HG02943 (cell line): Measurements from ENCODE around the gene RTN4.

Source experiments
- ATAC-seq: cut with Tn5 transposase; IDR thresholded peaks from one replicate; pipeline ENCODE4 v1.9.1; 2021; ENCODE audit warnings: mild to moderate bottlenecking, low read depth, moderate library complexity; ENCODE audit not compliant: unreplicated experiment

Gene RTN4

DNA sequence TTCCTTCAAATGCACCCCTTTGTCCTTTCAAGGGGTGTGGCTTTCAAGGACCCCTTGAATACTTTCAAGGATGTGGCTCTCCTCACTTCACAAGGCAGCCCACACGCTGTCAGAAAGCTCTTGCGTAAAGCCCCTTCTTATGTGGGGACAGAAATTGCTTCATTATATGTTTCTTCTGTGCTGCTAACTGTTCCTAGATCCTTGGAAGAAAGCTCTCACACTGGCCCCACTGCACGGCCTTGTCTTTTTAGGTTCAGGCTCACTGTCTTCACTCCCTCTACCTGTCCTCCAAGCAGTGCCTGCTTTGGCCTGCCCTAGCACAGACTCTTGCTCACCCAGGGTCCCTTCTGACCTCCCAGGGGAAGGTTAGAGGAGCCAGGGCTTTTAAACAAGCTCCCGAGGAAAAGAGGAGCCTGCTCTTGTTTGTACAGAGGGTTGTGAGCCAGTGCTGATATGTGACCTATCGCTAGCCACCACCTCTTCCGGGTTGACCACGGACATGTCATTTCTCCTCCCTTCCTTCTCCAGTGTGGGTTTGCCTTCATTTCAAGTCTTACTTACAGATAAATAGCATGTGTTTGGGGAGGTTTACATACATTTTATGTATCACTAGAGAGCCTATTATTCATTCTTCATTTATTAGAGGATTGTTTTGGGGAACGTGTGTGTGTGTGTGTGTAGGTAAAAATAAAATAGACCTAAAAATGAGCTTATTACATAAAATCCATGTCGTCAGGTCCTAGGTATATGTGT lies 94.7 kb downstream of the RTN4 start:
- no peak for ATAC-seq

DNA sequence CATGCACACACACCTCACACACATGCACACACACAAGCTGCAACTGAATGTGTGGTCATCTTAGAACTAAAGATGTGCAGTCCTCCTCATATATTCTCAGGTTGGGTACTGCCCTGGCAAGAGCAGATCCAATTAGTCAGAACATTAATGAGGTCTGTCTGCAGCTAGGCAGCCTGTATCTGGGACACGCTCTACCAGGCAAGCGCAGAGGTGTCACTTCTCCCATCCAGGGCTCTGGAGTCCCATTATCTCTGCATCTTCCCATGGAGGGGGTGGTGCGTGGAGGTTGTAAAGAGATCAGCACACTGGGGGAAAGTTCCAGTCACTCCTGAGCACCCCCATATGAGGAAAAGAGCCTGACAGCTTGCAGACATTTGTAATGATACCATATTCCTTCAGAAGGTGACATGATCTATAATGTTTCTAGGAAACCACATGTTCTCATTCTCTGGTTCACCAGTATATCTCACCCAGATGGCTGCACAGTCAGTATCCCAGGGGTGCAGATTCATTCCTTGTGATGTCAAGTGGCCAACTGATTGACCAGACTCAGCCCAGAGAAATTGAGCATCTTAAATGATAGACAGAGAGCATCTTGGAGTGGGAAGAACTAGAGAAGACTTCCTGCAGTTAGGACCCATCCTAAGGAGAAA lies 95.4 kb downstream of the RTN4 start:
- ATAC-seq, result no peak

DNA sequence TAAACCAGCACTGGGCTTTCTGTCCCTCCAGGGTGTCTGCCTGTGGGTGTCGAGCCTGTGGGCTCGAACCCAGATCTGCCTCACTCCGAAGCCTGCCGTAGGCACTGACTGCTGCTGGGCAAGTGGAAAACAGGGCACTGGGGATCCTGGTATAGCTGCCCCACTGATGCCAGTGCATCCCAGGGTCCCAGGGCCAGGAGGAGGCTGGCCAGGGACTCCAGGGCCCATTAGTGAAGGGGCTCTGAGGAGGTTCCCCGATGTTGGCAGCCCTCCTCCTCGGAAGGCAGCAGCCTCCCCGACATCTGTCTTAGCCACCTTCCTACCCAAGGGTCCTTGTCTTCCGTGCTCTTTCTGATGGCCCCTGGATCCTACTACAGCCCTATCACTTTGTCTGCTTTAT lies 96.1 kb downstream of the RTN4 start:
- ATAC-seq, result no peak

DNA sequence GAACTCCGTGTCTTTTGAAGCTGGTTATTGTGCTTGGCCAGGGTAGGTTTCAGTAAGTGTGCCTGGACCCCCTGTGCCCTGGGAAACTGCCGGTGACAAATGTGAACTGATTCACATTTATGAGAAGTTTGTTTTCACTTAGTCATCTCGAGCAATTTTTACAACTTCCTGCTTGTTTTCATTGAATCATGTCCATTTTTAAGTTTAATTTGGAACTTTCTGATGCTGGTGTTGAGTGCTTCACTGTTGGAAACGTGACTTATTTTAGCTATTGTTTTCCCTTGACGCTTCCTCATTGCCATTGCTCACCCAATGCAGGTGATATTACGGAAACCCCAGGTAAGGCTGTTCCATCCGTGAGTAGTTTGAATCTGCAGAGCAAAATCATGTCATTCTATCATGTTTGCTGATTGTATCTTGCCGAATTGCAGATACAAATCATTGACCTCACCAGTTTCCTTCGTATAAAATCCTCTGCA lies 97.2 kb downstream of the RTN4 start:
- ATAC-seq, result no peak

DNA sequence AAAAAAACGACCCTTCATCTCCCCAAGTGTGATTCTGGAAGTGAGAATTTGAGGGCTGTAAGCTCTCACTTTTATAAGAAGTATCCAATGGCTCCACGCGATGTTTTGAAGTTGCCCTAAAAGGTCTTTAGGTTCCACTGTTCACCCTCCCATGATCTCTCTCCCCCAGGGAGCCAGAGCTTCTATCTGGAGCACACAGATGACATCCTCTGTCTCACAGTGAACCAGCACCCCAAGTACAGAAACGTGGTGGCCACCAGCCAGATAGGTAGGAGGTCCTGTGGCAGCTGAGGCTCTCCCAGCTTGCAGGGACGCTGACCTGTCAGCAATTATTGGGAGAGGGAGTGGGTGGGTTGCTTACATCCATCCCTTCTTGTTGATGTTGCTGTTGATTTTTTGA lies 97.8 kb downstream of the RTN4 start:
- no peak for ATAC-seq

DNA sequence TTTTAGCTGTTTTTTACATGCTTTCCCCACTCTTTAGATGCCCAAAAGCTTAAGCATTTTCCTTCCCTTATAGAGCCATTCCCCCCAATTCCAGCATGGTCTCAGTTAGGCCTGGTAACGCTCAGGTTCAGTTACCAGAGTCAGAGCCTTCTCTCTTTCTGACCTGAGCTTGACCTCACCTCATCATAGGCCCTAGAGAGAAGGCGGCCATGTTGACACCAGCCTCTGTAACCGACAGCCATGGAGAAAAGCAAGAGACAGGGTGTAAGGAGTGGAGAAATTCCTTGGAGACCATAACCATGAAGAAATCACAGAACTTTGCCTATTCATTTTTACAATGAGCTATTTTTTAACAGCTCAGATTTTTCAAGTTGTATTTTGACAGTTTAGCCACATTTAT lies 99.4 kb downstream of the RTN4 start:
- ATAC-seq, result no peak

DNA sequence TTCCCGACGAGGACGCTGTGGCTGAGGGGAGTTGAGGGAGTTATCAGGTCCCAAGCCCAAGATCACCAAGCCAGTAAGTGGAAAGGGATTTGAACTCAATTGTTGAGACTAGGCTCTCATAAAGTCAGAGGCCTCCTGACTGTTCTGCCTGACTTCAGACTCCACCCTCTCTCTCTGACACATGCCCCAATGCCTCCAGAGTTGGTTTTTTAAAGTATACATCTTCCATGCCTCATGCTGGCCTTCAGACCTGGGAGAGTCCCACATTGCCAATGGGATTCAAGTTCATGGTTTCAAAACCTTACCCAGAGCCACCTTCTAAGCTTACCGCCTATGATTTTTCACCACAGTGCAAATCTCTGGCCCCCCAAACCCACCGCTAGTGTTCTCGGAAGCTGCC lies 100.8 kb downstream of the RTN4 start:
- no peak for ATAC-seq

DNA sequence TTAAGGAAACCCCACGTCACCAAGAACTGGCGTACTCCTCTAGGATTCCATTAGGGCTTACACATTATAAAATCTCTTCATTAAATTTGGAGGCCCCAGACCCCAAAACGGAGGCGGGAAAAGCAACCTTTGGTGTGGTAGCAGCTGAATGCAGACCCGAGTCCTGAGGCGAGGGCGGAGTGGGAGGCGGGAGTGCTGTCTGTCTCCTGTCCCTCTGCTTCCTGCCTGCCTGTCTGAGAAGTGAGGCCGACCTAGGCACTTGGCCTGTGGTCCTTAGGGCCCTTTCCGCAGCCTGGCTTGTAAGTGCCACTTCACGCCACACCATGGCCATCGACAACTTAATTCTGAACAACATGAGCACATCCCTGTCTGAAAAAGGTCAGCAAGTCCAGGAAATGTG lies 102.1 kb downstream of the RTN4 start:
- ATAC-seq, result no peak

DNA sequence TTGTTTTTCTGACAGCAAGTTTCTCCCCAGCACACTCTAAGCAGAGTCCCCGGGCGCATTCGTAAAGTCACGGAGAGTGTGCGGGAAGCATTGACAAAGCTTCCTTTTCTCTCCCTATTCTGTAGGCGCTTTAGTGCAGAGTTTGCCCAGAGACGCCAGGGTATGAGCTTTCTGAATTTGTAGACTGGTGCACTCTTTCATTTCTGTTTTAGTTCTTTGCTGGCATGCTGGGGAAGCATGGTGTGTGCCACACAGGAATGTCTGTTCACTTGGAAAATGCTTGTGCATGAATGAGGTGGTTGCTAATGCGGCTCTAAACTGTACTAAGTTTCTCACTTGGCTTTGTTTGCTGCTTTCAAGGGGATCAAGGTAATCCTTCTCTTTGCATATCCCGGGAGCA lies 102.6 kb downstream of the RTN4 start:
- no peak for ATAC-seq

DNA sequence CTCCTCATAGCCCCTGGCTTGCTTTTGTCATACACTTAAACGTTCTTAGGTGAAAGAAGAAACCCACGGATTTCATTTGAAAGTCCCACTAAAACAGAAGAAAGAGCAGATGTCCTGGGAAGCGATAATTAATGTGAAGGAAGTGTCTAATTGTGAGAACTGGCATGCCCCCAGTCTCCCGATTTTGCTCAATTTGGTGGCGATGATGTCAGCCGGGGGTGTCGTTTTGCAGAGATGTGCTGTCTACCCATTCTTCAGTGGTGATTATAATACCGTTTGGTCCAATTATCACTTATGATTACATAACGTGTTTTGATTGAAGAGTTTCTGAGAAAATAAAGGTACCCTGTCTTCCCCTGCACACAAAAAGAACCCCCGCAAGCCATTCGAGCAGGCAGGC lies 103.1 kb downstream of the RTN4 start:
- no peak for ATAC-seq

DNA sequence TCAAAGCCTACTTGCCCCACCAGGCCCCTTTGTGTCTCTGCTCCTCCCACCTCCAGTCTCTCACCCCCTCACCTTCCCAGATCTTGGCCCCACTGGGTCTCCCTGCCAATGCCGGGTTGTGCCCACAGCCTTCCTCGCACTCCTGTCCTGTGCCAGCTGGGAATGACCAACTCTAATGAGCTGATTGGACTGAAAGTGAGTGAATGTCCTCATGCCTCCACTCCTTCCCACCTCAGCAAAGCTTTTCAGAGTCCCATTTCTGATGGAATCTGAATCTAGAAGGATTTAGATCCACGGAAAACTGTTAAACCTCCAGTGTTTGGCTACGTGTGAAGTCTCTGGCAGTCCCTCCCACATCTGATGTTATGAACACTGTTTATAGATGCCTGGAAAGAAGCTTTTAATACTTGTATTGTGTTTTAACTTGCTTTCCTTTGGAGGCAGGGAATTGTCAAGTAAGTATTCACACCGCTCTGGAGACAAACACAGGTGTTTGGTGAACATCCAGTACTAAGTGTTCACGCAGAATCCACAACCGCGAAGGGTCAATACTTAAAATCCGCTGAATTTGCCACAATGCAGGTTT lies 103.9 kb downstream of the RTN4 start:
- no peak for ATAC-seq

DNA sequence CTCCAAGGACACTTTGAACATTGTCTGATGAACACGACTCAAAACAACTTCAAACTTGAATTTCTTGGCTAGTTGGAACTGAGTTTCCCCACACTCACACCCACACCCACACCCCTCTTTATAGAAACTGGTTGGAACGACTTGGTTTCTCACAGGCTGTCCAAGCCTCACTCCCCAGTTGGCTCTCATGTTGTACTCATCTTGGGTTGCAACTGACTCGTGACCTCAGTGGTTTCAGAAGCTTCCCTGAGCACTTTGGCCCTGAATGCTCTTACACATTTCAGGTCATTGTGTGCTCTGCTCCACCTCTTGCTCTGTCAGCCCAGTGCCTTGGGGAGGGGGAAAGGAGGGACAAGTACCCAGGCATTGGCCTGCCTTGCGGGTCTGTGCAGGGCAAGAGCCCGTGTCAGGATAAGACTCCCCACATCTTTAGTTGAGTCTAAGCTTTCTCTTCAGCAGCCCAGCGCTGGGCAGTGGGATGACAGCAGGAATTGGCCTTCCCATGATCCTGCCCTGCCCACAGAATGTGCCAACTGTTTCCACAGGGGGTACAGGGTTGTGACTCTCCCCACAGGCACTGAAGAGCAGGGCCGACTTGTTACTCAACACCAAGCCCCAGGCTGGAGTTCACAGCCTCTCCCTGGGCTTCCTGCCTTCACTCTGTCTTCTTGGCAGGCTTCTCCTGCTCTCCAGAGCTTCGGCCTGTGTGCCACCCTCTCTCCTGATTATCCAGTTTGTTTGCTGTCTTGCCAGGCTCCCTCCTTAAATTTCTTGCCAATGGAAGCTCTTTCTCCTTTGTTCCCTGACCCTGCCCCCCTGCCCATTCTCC lies 104.6 kb downstream of the RTN4 start:
- ATAC-seq, result no peak

DNA sequence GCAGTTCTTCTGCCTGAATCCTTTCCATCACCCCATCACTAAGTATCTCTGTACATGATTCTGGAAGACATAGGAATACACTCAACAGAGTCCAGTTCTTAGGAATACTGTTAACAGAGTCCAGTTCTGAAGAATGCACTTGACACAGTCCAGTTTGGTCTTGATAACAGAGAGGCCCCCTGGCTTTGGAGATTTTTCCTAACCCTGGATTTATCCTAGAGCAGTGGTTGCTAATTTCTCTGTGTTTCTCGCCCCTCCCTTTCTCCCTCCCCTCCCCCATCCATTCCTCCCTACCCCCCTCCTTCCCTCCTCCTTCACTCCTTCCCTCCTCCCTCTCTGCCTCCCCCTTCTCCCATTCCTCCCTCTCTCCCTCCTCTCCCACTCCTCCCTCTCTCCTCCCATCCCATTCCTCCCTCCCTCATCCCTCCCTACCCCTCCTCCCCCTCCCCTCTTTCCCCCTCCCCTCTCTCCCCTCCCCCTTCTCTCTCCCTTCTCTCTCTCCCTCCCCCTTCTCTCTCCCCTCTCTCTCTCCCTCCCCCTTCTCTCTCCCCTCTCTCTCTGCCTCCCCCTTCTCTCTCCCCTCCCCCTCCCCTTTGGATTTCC lies 105.4 kb downstream of the RTN4 start:
- ATAC-seq, result no peak

DNA sequence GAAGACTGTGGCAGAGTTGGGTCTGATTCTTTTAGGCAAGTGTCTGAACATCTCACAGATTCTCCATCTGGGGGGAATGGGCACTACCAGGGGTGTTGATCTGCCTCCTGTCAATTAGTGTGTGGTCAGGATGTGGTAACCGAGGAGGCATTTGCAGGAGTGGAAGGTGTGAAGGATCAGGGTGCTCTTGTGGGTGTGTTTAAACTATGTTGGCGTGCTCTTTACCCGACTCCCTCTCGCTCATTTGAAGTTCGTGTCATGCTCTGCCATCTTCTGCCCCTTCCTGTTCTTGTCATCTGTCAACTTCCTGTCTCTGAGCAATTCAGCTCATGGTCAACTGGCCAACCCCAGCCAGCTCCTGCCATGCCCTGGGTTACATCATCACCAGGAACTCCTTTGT lies 107.9 kb downstream of the RTN4 start:
- no peak for ATAC-seq

DNA sequence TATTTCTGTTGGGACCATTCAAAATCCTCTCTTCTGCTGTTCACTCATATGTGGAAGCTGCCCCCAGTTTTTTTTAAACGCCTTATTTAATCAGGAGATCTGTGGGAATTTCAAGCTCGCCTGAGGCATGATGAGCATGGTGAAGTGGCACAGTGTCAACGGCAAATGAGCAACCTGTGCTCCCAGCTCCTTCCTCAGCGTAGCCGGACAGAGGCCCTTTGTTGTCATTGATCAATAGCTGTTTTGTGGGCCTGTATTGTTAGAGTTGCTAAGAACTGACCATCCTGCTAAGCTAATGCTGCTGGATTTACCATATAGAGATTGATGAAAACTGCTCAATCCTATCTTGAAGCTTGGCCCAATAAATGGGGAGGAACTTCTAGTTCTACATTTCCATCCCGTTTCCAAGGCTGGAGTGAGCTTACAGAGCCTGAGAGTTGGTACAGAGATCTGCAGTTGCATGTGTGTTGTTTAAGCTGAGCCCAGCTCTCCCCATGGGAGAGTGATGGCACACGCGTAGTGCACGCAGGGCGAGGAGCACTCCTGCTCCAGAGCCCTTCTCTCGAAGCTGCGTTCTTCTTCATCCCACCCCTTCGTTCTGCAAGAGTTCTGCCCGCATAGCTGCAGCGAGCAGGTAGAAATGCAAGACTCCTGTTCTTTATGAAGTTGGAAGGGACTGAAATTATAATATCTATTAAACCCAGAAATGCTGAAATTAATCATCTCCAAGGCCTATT lies 108.8 kb downstream of the RTN4 start:
- no peak for ATAC-seq

DNA sequence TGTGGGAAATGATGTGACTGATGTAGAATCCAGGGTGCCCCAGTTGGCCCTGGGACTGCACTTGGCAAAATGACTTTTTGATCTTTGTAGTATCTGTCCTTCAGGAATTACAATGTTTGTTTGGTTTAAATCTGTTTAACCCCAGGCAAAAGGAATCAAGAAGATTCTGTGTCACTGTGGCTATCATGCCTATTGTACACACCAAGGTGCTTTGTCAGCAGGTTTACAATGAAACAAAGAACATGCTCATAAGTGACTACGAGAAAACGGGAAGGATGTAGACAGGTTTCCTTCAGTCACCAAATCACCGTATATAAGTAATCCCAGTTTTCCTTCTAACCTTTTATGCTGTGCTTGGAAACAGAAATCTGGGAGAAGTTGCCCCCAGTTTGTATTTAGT lies 109.5 kb downstream of the RTN4 start:
- no peak for ATAC-seq

DNA sequence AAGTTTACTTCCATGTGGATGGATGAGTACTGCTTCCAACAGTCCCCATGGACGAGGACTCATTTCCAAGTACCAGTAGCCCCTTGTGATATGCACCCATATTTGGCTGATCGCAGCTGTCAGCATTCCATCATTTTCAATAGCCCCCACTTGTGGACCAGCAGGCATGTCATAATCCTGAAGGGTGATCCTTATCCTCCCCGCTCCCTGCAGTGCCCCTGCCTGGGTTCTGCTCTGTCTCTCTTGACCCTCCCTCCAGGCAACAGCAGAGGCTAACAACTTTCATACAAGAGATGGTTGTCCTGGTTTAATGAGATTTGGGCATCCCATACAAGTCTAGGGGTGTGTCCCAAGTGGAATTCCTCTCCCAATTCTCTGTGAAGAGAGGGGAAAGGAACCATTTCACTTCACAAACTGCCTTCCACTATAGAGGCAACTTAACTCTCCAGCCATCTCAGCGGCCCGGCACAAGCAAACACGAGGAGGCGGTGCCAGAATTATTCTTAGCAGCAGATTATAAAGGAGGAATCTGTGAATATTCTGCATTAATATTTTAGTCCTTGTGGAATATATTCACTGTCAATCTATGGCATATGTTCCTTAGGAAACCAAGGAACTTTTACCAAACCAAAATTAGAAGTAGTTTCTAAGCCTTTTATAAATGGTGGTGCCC lies 110.7 kb downstream of the RTN4 start:
- ATAC-seq, result no peak

DNA sequence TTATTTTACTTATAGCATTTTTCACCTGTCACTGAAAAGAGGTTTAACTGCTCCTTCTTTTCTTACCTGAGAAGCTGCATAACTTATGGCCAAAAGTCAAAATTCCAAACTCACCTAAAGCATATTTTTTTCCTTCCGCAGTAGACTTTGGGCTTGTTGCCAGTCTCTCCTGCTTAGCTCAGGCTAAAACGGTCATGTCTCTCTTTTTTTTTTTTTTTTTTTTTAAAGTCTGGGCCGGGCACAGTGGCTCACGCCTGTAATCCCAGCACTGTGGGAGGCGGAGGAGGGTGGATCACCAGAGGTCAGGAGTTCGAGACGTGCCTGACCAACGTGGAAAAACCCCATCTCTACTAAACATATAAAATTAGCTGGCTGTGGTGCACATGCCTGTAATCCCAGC lies 113.5 kb downstream of the RTN4 start:
- ATAC-seq, result no peak

DNA sequence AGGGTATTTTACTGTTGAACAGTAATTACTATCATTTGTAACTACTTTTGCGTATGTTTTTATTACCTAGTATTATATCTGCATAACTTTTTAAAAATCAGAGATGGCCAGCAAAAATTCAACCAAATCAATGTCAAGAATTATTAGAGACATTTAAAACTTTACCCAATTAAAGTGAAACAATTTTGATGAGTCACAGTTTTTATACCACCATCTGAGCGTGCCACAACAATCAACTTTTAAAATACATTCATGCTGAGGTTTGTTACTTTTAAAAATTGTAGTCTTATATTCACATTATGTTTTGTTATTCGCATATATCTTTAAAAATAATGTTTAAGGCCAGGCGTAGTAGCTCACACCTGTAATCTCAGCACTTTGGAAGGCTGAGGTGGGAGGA lies 114.9 kb downstream of the RTN4 start:
- ATAC-seq, result no peak
